ENCODE data around the gene CD164.
"Not testable (repeated sequence)": the region's sequence is repeated elsewhere in the genome, so short reads cannot be mapped to it uniquely, and the experiment has no call there.

CD164 gene

GRCh38 chr6:109373762-109374161 is 8.5 kb downstream of the CD164 start:
- DNase-seq, result no peak

DNA sequence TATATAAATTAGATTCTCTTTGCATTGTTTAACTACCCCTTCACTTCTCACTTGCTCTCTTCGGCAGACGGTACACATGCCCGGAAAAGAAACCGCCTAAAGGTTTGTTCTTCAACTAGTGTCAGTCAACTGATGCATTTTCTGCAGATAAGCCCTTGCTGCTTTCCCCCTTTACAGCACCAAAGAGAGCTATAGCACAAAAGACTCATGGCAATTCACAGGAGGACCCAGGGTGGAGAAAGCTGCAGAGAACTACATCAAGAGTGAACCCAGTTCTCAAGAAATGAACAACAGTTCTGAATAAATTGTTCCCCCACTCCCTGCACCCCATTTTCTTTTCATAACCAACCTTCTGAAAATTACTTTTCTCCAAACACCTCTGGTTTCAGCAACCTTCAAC is 8.9 kb downstream of the CD164 start:
- no peak for DNase-seq

DNA sequence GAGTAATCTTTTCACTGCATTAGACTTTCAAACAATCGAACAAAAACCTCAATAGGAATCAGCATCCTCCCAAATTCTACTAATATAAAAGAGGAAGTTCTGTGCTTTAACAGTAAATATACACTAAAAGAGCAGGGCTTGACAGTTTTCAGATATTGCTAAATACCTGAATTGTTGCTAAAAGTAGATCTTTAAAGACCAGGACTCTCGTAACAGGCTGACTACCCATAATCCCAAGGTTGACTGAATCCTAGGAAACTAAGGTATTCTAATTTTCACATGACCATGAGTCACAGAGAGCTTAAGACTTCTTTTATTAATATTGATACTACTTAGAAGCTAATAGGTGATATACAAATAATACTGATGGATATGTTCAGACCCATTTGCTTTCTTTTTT is 10.1 kb downstream of the CD164 start:
- DNase-seq, result no peak

DNA sequence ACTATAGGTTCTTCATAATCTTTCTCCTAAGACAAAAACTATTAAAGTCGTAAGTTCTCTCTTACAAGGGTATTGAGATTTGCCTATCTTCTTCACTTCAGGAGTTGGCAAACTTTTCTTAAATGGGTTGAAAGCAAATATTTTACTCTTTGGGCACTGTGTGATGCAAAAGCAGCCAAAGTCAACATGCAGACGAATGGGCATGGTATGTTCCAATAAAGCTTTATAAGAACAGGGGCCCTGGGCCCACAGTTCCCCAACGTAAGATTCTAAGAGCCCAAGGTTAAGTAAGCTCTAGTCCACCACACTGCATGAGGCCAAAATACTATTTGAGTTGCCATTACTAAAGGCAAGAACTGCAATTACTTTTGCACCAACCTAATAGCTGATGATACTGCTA is 11.5 kb downstream of the CD164 start:
- no peak for DNase-seq

DNA sequence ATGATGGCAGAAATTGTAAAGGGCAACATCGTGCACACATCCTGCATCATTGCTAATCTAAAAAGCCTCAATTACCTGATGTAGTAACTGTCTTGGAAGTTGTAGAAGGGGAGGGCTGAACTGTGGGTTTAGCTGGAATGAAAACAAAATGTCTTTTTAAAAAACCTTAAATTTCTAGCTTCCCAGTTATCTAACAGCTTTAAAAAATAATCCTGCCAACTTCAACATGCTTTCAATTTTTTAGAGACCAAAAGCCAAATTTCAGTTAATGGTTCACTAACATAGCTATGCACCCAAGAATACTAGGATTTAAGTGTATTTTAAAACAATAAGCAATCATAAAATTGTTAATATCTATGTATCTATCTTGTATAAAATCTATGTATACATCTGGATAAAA is 11.9 kb downstream of the CD164 start:
- DNase-seq, result no peak

- no peak for DNase-seq
Measured at GRCh38 chr6:109369728-109370127, 12.5 kb downstream of the CD164 start.

DNA sequence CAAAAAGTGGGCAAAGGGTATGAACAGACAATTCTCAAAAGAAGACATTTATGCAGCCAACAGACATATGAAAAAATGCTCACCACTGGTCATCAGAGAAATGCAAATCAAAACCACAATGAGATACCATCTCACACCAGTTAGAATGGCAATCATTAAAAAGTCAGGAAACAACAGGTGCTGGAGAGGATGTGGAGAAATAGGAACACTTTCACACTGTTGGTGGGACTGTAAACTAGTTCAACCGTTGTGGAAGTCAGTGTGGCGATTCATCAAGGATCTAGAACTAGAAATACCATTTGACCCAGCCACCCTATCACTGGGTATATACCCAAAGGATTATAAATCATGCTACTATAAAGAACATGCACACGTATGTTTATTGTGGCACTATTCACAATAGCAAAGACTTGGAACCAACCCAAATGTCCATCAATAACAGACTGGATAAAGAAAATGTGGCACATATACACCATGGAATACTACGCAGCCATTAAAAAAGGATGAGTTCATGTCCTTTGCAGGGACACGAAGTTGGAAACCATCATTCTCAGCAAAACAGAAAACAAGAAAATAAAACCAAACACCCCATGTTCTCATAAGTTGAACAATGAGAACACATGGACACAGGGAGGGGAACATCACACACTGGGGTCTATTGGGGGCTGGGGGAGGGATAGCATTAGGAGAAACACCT is 17.7 kb downstream of the CD164 start:
- not testable (repeated sequence) for DNase-seq

DNA sequence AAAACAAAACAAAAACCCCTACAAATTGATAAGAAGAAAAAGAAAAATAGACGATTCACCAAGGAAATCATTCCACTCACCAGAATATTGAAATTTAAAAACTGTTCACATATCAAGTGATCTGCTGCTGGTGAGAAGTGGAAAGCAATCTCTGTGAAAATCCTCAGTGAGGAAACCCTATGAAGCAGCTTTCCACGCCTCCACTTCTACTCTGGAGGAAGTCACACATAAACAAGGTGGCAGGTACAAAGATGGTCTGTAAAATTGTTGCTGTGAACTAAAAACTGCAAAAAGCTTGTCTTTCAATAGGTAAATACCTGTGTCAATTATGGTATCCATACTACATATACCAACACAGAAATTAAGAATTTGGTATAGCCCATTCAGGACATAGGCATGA is 18.5 kb downstream of the CD164 start:
- DNase-seq, result no peak

- DNase-seq, result no peak
Measured at GRCh38 chr6:109362102-109362884, 20.0 kb downstream of the CD164 start.

GRCh38 chr6:109360791-109361190 is 21.5 kb downstream of the CD164 start:
- DNase-seq, result no peak

- DNase-seq, result no peak
Measured at GRCh38 chr6:109360281-109360680, 22.0 kb downstream of the CD164 start.

DNA sequence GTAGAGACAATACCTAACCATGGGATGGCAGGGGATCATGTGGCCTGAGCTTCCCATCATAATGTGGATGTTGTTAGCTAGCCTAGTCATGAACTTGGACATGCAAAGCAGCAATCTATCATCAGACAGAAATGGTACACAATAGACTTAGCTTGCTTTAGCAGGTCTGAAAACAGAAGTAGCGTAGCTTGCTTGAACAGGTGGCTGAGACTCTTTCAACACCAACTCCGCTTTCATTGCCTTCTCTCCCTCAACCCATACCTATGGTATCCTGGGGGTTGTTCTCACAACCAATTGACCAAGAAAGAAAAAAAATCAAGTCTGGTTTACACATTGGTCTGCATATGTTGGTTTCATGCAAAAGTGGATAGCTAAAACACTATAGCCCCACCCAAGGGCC is 23.0 kb downstream of the CD164 start:
- no peak for DNase-seq

DNA sequence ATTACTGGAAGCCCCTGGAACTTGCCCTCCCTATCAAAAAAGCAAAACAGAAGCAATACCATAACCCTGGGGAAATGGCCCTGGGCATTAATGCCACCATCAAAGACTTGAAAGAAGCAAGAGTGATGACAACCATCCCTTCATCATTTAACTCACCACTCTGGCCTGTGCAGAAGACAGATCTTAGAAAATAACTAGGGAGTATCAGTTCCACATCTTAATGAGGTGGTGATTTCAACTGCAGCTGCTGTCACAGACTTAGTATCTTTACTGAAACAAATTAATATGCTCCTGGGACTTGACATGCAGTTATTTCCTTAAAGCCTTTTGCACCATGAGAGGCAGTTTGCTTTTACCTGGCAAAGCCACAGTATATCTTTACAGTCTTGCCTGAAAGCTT is 24.1 kb downstream of the CD164 start:
- no peak for DNase-seq

- no peak for DNase-seq
Measured at GRCh38 chr6:109356237-109356636, 26.0 kb downstream of the CD164 start.

DNA sequence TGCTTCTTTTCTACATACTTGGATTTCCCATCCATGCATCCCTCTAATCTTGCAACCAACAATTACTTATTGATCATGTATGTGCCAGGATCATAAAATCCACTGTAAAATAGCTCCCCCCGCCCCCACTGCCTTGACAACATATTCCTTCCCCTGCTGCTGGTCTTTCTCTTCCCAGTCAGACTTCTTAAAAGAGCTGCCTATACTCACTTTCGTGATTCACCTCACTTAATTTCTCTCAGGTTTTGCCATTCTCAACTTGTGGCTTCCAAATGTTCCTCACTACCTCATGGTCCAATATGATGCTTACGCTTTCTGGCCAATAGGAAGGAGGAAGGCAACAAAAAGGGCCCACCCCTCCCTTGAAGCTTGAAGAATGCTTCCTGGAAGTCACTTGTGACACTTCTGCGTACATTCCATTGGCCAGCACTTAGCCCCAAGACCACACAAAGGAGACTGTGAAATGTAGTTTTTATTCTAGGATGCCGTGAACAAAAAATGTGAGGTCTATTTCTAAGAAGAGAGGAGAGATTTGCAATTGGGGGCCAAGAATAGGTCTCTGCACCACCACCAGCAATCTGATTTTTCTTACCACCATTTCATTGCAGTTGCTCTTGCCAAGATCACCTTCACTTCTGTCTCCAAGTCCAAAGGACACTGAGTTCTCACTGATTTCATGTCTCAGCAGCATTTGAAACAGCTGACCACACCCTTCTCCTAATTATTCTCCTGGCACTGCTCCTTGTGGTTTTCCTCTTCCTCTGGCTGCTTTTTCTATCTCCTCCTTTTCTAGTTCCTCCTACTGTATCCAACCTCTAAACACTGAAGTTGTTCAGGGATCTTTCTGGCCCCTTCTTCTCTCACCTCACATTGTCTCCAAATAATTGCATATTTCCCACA is 30.8 kb downstream of the CD164 start:
- DNase-seq, result no peak

GRCh38 chr6:109349419-109349987 is 32.8 kb downstream of the CD164 start:
- DNase-seq, result no peak

DNA sequence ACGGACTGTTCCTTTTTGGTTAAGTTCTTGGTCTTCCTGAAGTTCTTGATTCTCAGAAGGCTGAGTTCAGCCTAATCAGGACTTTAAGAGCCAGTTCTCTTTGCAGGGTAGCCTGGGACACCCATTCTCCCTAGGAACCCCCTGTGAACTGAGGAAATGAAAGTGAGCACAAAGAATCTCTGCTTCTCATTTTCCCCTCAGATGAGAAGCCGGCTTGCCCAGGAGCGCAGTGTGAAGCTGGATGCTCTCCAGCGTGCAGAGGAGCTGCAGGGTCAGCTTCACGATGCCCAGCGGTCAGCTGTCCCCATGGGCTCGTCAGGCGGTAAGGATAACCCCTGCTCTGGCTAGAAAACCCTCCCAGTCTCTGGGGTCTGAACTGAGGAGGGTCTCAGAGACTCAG is 34.0 kb downstream of the CD164 start:
- DNase-seq, result no peak

- DNase-seq, result no peak
Measured at GRCh38 chr6:109347779-109348178, 34.5 kb downstream of the CD164 start.

GRCh38 chr6:109345986-109346385 is 36.3 kb downstream of the CD164 start:
- no peak for DNase-seq

DNA sequence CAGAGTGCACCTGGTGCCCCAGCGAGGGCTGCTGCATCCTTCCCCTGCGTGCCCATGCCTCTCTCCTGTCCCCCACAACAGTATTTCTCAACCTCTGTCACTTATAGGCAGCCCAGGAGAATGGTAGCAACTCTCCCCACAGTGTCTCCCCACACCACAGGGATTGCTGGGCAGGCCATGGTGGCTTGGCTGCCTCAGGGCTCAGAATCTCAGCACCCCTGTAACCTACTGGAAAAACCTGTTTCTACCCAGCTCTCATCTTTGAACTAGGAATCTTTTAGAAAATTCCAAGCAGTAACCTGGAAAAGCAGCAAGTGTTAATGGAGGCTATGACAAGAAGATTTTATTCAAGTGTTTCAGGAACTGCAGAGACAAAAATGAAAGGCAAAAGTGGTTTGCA is 38.0 kb downstream of the CD164 start:
- no peak for DNase-seq

- DNase-seq, result no peak
Measured at GRCh38 chr6:109343518-109343917, 38.7 kb downstream of the CD164 start.

DNA sequence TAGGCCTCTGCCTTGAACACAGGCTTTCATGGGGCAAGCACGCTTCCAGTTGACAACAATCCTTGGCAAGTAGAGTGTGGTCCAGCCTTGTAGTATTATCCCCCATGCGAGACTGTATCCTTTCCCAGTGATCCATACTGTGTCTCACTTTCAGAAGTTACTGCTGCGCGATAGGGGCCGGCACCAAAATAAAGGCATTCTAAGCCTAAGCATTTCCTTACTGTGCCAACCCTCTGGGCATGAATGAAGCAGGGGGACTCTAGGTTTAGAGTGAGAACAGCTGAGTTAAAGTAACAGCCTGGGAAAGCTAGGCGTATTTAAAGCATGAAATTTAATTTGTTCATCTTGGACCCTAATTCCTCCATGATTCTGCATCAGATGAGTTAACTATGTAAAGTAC is 39.4 kb downstream of the CD164 start:
- no peak for DNase-seq

DNA sequence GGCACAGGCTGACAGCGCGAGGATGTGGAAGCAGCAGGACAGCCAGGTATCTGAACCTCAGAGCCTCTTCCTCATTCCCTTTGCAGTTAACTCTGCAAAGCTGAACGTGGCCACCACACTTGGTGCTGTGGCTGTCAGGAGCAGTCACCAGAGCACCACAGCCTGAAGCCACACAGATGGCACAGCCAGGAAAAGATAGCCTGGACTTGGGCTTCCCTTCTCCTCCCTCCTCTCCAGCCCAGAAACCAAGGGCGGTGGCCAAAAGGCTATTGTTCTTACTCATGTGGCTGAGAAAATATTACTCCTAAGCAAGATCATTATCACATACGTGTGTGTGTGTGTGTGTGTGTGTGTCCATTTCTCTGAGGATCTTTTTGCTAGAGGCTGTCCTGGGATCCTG is 39.8 kb downstream of the CD164 start:
- DNase-seq, result no peak

All from activated CD4-positive, alpha-beta T cell treated with anti-CD3 and anti-CD28 coated beads for 1 hour (primary cell).